Measurements from ENCODE around the gene ALDH1A3.

Gene ALDH1A3

GRCh38 chr15:100918034-100918689 lies 38.5 kb downstream of the ALDH1A3 start:
- H3K27me3 ChIP-seq (ENCODE audit: insufficient read depth, low read depth, severe bottlenecking): no peaks in the 10 kb centered on the region
- no peak overlapping the region for H3K27ac ChIP-seq

DNA sequence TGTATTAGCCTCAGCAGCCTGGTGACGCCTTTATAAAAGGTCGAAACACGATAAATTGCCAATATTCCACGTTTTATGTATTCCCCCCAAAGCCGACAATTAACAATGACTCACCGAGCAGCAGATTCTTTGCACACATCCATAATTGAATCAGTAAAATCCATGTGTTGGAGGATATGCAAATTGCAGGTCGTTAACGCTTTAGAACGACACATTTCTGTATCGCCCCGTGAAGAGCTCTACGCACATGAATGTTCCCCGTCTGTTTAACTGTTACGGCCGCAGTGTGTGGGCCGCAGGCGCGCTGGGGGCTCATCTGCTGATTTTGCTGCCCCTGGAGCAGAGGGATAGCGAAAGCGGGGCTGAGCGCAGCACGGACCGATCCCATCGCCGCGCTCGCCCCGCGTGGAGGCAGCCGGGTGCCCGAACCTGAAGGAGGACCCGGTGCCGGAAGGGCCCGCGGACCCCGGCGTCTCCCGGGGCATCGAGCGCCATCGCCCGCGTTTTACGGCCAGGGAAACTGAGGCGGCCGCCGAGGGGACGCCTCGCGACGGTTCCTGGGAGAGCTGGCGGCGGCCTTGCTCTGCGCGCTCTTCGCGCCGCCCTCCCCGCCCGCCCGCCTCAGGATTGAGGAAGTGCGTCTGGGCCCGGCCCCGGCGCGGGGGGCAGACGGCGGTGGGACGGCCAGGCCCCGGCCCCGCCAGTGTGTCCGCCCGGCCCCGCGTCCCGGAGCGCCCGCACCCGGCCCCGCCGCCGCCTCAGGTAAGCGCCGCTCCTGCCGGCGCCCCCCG lies 39.3 kb downstream of the ALDH1A3 start, which contains the start of gene LRRK1:
Gene LRRK1, plus strand, starts transcription at position 668 of the 791 bp plus-strand sequence. CDS start 5,276 bp downstream, outside the sequence.
- peak; percentile 26 for DNase-seq
- TF ChIP-seq, protein P1, sequence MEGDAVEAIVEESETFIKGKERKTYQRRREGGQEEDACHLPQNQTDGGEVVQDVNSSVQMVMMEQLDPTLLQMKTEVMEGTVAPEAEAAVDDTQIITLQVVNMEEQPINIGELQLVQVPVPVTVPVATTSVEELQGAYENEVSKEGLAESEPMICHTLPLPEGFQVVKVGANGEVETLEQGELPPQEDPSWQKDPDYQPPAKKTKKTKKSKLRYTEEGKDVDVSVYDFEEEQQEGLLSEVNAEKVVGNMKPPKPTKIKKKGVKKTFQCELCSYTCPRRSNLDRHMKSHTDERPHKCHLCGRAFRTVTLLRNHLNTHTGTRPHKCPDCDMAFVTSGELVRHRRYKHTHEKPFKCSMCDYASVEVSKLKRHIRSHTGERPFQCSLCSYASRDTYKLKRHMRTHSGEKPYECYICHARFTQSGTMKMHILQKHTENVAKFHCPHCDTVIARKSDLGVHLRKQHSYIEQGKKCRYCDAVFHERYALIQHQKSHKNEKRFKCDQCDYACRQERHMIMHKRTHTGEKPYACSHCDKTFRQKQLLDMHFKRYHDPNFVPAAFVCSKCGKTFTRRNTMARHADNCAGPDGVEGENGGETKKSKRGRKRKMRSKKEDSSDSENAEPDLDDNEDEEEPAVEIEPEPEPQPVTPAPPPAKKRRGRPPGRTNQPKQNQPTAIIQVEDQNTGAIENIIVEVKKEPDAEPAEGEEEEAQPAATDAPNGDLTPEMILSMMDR (IDR thresholded peaks at IDR 0.05; ENCODE audit: low read depth, low read length): no peak
- H3K9me3 ChIP-seq (ENCODE audit: severe bottlenecking): no peaks in the 10 kb centered on the region
- no peaks in the 10 kb centered on the region for H3K36me3 ChIP-seq
- peak within 1 kb of the TSS; percentile 56 for H3K27ac ChIP-seq
- H3K4me3 ChIP-seq (ENCODE audit: low read depth, low read length): peak within 1 kb of the TSS; percentile 68
- H3K27me3 ChIP-seq (ENCODE audit: insufficient read depth, low read depth, severe bottlenecking): no peaks in the 10 kb centered on the region

More at GRCh38 chr15:100918034-100918689, 38.5 kb downstream of the ALDH1A3 start:
- peak; percentile 81 for DNase-seq
- TF ChIP-seq, protein P1 (IDR thresholded peaks at IDR 0.05; ENCODE audit: low read depth, low read length): peak; percentile 92
- peaks cover 2% of the 10 kb centered on the region for H3K9me3 ChIP-seq (ENCODE audit: severe bottlenecking)
- no peaks in the 10 kb centered on the region for H3K36me3 ChIP-seq
- peak overlapping the region; percentile 68 for H3K4me3 ChIP-seq (ENCODE audit: low read depth, low read length)

- Histone ChIP-seq H3K4me3 (ENCODE audit: low read depth, low read length) (peak overlapping the region; percentile 61), H3K27ac (no peak overlapping the region), H3K27me3 (ENCODE audit: insufficient read depth, low read depth, severe bottlenecking) (no peaks in the 10 kb centered on the region), H3K9me3 (ENCODE audit: severe bottlenecking) (no peaks in the 10 kb centered on the region), H3K36me3 (no peaks in the 10 kb centered on the region)
- TF ChIP-seq, protein P1 (IDR thresholded peaks at IDR 0.05; ENCODE audit: low read depth, low read length): no peak
- DNase-seq: peak; percentile 24
Measured at GRCh38 chr15:100919481-100920405, 40.1 kb downstream of the ALDH1A3 start.

DNA sequence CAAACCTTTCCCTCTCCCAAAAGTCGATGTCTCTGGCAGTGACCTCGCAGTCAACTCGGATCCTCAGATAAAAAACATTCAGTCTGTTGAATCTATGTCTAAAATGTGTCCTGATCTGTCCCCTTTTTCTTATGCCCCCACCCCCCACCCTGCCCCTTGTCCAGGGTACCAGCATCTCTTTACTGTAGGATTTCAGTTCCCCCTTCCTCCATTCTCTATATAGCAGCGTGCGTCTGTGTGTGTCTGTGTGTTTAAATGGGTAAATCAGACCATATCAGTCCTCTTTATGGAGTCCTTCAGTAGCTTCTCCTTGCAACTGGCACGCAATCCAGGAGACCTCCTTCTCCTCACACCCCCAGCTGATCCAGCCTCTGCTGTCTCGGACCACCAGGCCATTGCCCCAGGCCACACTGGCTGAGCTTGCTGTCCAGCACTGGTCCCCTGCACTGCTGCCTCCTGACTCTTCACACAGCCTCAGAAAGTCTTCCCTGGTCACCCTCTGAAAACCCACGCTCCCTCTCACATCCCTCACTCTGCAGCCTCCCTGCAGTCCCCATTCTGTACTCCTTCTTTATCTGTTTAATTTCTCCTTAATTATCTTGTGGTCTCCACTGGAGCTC lies 41.0 kb downstream of the ALDH1A3 start:
- Histone ChIP-seq H3K36me3 (peaks cover 2% of the 10 kb centered on the region; the same call in 1 of the 2 replicates), H3K4me3 (ENCODE audit: low read depth, low read length) (no peak overlapping the region)
- DNase-seq: no peak

More for the DNA sequence above, 41.0 kb downstream of the ALDH1A3 start:
- Histone ChIP-seq H3K27me3 (ENCODE audit: insufficient read depth, low read depth, severe bottlenecking) (no peaks in the 10 kb centered on the region), H3K27ac (no peak overlapping the region), H3K9me3 (ENCODE audit: severe bottlenecking) (no peaks in the 10 kb centered on the region)
- TF ChIP-seq, protein P1 (IDR thresholded peaks at IDR 0.05; ENCODE audit: low read depth, low read length): no peak
